Upper lobe of left lung (tissue), 4 donors: Measurements from ENCODE around the gene MIER2.

Experiments used
- CTCF ChIP-seq, 6 experiments: fragments of 450-650 bp in 4 of 6; fragments of 200-600 bp in 2 of 6; sonication (generic) in 2 of 6; IDR thresholded peaks; one replicate each; pipeline ENCODE4 v1.5.1; 2016 to 2019; ENCODE audit warnings: antibody characterized with exemption in 6 of 6
- EP300 ChIP-seq, 4 donors: sonication (generic); formaldehyde crosslinking; IDR thresholded peaks; one replicate each; pipeline ENCODE4 v1.5.1; 2017; ENCODE audit warnings: antibody characterized with exemption in 4 of 4, control low read depth in 2 of 4
- POLR2A ChIP-seq, 4 donors: fragments of 450-650 bp; IDR thresholded peaks; one replicate each; pipeline ENCODE4 v1.5.1; 2016 to 2017; ENCODE audit warnings: antibody characterized with exemption in 4 of 4, mild to moderate bottlenecking in 2 of 4
- POLR2AphosphoS5 ChIP-seq, 2 donors: sonication (generic); formaldehyde crosslinking; IDR thresholded peaks; one replicate each; pipeline ENCODE4 v1.5.1; 2017; ENCODE audit warnings: antibody characterized with exemption in 2 of 2

DNA sequence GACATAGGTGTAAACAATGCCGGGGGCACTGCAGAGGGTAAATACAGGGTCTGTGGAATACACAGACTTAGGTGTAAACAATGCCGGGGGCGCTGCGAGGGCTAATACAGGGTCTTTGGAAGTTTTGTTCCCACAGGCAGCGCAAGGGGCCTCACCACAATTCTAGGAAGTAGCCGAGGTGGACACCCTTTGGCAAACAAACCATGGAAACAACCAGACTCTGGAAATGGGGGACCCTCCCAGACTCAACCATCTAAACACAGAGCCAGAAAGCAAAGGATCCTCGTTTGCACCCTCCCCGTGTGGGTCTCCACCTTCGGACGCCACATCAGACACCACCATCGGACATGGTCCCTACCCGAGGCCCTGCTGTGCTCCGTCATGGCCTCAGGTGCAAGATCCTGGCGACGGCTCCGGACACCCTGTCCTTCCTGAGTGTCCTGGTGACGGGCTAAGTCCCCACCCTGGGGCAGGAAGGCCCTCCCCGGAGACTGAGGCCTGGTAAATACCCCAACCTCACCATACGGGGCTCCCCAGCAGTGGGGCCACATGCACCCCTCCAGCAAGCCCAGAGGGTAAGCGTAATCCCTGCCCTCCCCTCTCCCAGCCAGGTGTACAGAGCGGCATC is 36.7 kb downstream of the MIER2 start:
- TF ChIP-seq CTCF (IDR thresholded peaks at IDR 0.05) (no peak), POLR2AphosphoS5 (IDR thresholded peaks at IDR 0.05) (peak in 1 of 2 donors; percentile 16), POLR2A (IDR thresholded peaks at IDR 0.05) (peak in 1 of 4 donors; percentile 2), EP300 (IDR thresholded peaks at IDR 0.05) (no peak)
